ENCODE measurements around the gene CLEC1B. TPM values are rescaled to one million over a fixed set of nuclear protein-coding genes. Genes with fewer than 3 reads are reported as not detected.

Gene CLEC1B
- total and polyA plus RNA-seq, 3 donors from 2014 or later: 0.63 to 1.7 (median 1.2) TPM

GRCh38 chr12:9944391-9944790 is 54.5 kb downstream of the CLEC1B start:
- TF ChIP-seq, protein P1, sequence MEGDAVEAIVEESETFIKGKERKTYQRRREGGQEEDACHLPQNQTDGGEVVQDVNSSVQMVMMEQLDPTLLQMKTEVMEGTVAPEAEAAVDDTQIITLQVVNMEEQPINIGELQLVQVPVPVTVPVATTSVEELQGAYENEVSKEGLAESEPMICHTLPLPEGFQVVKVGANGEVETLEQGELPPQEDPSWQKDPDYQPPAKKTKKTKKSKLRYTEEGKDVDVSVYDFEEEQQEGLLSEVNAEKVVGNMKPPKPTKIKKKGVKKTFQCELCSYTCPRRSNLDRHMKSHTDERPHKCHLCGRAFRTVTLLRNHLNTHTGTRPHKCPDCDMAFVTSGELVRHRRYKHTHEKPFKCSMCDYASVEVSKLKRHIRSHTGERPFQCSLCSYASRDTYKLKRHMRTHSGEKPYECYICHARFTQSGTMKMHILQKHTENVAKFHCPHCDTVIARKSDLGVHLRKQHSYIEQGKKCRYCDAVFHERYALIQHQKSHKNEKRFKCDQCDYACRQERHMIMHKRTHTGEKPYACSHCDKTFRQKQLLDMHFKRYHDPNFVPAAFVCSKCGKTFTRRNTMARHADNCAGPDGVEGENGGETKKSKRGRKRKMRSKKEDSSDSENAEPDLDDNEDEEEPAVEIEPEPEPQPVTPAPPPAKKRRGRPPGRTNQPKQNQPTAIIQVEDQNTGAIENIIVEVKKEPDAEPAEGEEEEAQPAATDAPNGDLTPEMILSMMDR (IDR thresholded peaks at IDR 0.05): no peak
- no peak for TF ChIP-seq POLR2A (IDR thresholded peaks at IDR 0.05)
- no peak overlapping the region for H3K27ac ChIP-seq
- H3K27me3 ChIP-seq: no peaks in the 10 kb centered on the region
- H3K36me3 ChIP-seq (ENCODE audit: low read depth, missing control alignments): no peaks in the 10 kb centered on the region
- intact Hi-C loops (cut with DNase I; ENCODE audit: low total_unique reads): no loop called here
- no peaks in the 10 kb centered on the region for H3K4me1 ChIP-seq
- H3K4me3 ChIP-seq: no peak overlapping the region
- H3K9me3 ChIP-seq: no peaks in the 10 kb centered on the region
- WGBS, 2 donors: 69 to 77% methylated on average over 2 of the region's 2 CpGs
- DNase-seq: no peak

- no peak for DNase-seq
- no peaks in the 10 kb centered on the region for H3K9me3 ChIP-seq
- H3K36me3 ChIP-seq (ENCODE audit: low read depth, missing control alignments): no peaks in the 10 kb centered on the region
- H3K27me3 ChIP-seq: no peaks in the 10 kb centered on the region
- H3K27ac ChIP-seq: no peak overlapping the region
- no peak overlapping the region for H3K4me3 ChIP-seq
- WGBS, 2 donors: 37 to 51% methylated on average over 19 of the region's 19 CpGs
- intact Hi-C loops (cut with DNase I; ENCODE audit: low total_unique reads): no loop called here
- TF ChIP-seq, protein P1 (IDR thresholded peaks at IDR 0.05): no peak
- TF ChIP-seq POLR2A (IDR thresholded peaks at IDR 0.05): no peak
- no peaks in the 10 kb centered on the region for H3K4me1 ChIP-seq
Measured at GRCh38 chr12:9943240-9943639, 55.7 kb downstream of the CLEC1B start.

Other genes starting within 250 kb of the CLEC1B start
- 1 to 10 TPM; 2.1 to 3.0 TPM for gene CD69, start 238.2 kb downstream of the CLEC1B start, total RNA-seq
- 3.3 TPM for gene CD69, start 238.2 kb downstream of the CLEC1B start, polyA plus RNA-seq (ENCODE audit: insufficient read depth, low read depth, low replicate concordance)
- gene KLRF1, start 171.6 kb downstream of the CLEC1B start, total RNA-seq: 1 to 10 TPM in 1 of 2 donors, under 1 TPM in 1; 0.43 to 1.0 TPM
- gene KLRF1, start 171.6 kb downstream of the CLEC1B start, polyA plus RNA-seq (ENCODE audit: insufficient read depth, low read depth, low replicate concordance): 1.2 TPM
- gene CLEC2B, start 129.8 kb downstream of the CLEC1B start, total RNA-seq: 1 to 10 TPM; 1.2 to 5.1 TPM
- gene CLEC2B, start 129.8 kb downstream of the CLEC1B start, polyA plus RNA-seq (ENCODE audit: insufficient read depth, low read depth, low replicate concordance): 3.3 TPM
- gene KLRF2, start 117.6 kb downstream of the CLEC1B start, total RNA-seq: under 1 TPM in 1 of 2 donors, not detected in 1; 0.79 TPM
- not detected for gene KLRF2, start 117.6 kb downstream of the CLEC1B start, polyA plus RNA-seq (ENCODE audit: insufficient read depth, low read depth, low replicate concordance)
- not detected for gene CLEC2A, start 66.8 kb downstream of the CLEC1B start, total RNA-seq
- gene CLEC2A, start 66.8 kb downstream of the CLEC1B start, polyA plus RNA-seq (ENCODE audit: insufficient read depth, low read depth, low replicate concordance): not detected
- gene CLEC12A, start 27.7 kb downstream of the CLEC1B start, total RNA-seq: under 1 TPM in 1 of 2 donors, not detected in 1; 0.31 TPM
- 2.0 TPM for gene CLEC12A, start 27.7 kb downstream of the CLEC1B start, polyA plus RNA-seq (ENCODE audit: insufficient read depth, low read depth, low replicate concordance)
- 10 to 100 TPM; 76.4 to 77.6 TPM for gene CLEC12B, start 11.5 kb upstream of the CLEC1B start, total RNA-seq
- gene CLEC12B, start 11.5 kb upstream of the CLEC1B start, polyA plus RNA-seq (ENCODE audit: insufficient read depth, low read depth, low replicate concordance): 34.3 TPM
- gene CLEC9A, start 31.6 kb upstream of the CLEC1B start, total RNA-seq: 1 to 10 TPM; 2.6 to 5.4 TPM
- gene CLEC9A, start 31.6 kb upstream of the CLEC1B start, polyA plus RNA-seq (ENCODE audit: insufficient read depth, low read depth, low replicate concordance): 6.3 TPM
- 1 to 10 TPM; 2.7 to 3.2 TPM for gene CLEC1A, start 99.9 kb upstream of the CLEC1B start, total RNA-seq
- gene CLEC1A, start 99.9 kb upstream of the CLEC1B start, polyA plus RNA-seq (ENCODE audit: insufficient read depth, low read depth, low replicate concordance): 2.9 TPM
- 1 to 10 TPM; 1.9 to 4.4 TPM for gene CLEC7A, start 131.1 kb upstream of the CLEC1B start, total RNA-seq
- 4.8 TPM for gene CLEC7A, start 131.1 kb upstream of the CLEC1B start, polyA plus RNA-seq (ENCODE audit: insufficient read depth, low read depth, low replicate concordance)
- 1 to 10 TPM in 1 of 2 donors, under 1 TPM in 1; 0.87 to 2.5 TPM for gene OLR1, start 173.0 kb upstream of the CLEC1B start, total RNA-seq
- gene OLR1, start 173.0 kb upstream of the CLEC1B start, polyA plus RNA-seq (ENCODE audit: insufficient read depth, low read depth, low replicate concordance): 5.9 TPM
- 1 to 10 TPM in 1 of 2 donors, under 1 TPM in 1; 0.74 to 1.2 TPM for gene TMEM52B, start 179.9 kb upstream of the CLEC1B start, total RNA-seq
- 0.76 TPM for gene TMEM52B, start 179.9 kb upstream of the CLEC1B start, polyA plus RNA-seq (ENCODE audit: insufficient read depth, low read depth, low replicate concordance)
- 10 to 100 TPM; 56.2 to 74.0 TPM for gene GABARAPL1, start 213.8 kb upstream of the CLEC1B start, total RNA-seq
- gene GABARAPL1, start 213.8 kb upstream of the CLEC1B start, polyA plus RNA-seq (ENCODE audit: insufficient read depth, low read depth, low replicate concordance): 67.7 TPM